Measurements from ENCODE around the gene GSAP. TPM values are rescaled to one million over a fixed set of nuclear protein-coding genes. Genes with fewer than 3 reads are reported as not detected.

Gene GSAP
- 2.6 to 3.2 TPM (median 2.8 TPM) in 5 replicates for total RNA-seq (2022; extraction: Qiagen RNA extraction)

GRCh38 chr7:77415823-77416620, at the start of gene GSAP:
Gene GSAP (minus strand): TSS chr7:77416349. CDS start chr7:77416321, 28 bp downstream.

Other genes with a start within 250 kb of the GSAP start
- gene FGL2, start 216.5 kb downstream of the GSAP start, total RNA-seq (2022; extraction: Qiagen RNA extraction): not detected in 5 replicates
- 48.6 to 81.2 TPM (median 55.5 TPM) in 5 replicates for gene PTPN12, start 120.9 kb upstream of the GSAP start, total RNA-seq (2022; extraction: Qiagen RNA extraction)

Data from A549 treated with CORT108297 at 1 μM for 4 hours (cell line).